Measurements from ENCODE around the gene LDLRAD4.

LDLRAD4 gene

GRCh38 chr18:13577781-13578180 is 359.2 kb downstream of the LDLRAD4 start:
- no peak for DNase-seq (ENCODE audit: low read depth)

DNA sequence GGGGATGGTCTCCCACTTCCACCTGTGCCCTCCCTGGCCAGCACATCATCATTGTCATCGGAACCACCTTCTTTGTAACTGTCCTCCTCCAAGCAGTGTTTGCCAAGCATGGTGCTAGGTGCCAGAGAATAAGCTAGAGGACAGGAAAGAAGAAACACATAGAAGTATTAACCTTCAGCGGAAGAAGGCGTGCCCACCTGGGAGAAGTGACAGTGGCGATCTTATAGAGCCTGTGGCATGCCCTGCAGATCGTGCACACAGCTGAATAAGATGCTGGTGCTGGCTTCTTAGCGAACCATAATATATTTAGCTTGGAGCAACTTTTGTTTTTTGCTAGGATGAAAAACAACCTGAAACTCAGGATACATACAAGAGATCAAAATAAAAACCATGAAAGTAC is 359.8 kb downstream of the LDLRAD4 start:
- DNase-seq (ENCODE audit: low read depth), result no peak

GRCh38 chr18:13579874-13580273 is 361.3 kb downstream of the LDLRAD4 start:
- no peak for DNase-seq (ENCODE audit: low read depth)

- no peak for DNase-seq (ENCODE audit: low read depth)
Measured at GRCh38 chr18:13580351-13580750, 361.8 kb downstream of the LDLRAD4 start.

DNA sequence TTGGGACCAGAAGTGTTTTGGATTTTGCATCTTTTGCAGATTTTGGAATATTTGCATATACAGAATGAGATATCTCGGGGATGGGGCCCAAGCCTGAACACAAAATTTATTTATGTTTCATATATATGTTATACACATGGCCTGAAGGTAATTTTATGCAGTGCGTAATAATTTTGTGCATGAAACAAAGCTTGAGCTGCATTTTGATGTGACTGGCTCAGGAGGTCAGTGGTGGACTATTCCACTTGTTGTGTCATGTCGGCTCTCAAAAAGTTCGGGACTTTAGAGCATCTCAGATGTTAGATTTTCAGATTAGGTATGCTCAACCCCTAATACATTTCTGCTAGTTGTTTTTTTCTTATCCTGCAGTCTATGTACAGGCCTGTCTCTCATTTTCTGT is 362.4 kb downstream of the LDLRAD4 start:
- DNase-seq (ENCODE audit: low read depth), result no peak

- DNase-seq (ENCODE audit: low read depth), result no peak
Measured at GRCh38 chr18:13581496-13582177, 363.1 kb downstream of the LDLRAD4 start.

- no peak for DNase-seq (ENCODE audit: low read depth)
Measured at GRCh38 chr18:13582178-13582670, 363.7 kb downstream of the LDLRAD4 start.

DNA sequence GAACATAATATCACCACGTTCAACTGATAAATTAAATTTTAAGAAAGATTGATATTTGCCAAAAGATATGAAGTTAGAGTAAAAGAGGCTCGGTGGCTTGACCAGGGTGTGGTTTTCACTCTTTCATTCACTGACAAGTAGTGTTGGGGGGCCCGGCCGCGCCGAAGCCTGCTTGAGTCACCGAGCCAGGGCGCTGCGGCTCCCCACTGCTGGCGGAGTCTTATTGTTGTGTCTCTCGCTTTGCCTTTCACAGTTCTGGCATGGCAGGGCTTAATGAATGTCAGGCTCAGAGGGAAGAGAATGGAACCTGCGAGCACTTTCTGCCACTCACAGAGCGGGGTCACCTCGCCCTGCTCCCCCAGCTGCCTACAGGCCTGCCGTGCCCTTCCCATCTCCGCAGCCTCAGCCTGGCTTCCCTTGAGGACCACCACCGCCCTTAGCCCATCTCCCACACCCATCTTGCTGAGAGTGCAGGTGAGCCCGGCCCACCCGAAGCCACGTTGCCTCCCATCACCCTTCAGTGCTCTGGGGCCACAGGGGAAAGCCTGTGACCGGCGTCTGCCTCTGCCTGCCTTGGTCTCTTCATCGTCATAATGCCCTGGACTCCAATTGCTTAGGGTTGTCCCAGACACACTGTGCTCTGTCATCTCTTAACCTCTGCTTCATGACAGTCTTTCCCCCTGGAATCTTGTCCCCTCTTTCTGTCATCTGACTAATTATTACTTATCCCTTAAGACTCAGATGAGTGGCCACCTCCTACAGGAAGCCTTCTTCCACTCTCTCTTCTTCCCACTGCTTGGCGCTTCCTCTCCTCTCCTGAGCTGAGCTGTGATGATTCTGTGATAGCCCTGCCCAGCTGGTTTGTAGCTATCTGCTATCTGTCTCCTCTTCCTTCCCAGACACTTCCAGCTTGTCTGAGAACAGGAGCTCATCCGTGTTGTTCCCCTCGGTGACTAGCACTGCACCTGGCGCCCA is 365.3 kb downstream of the LDLRAD4 start:
- no peak for DNase-seq (ENCODE audit: low read depth)

- DNase-seq (ENCODE audit: low read depth), result no peak
Measured at GRCh38 chr18:13584825-13585224, 366.3 kb downstream of the LDLRAD4 start.

- no peak for DNase-seq (ENCODE audit: low read depth)
Measured at GRCh38 chr18:13585379-13586153, 367.0 kb downstream of the LDLRAD4 start.

GRCh38 chr18:13587001-13587400 is 368.4 kb downstream of the LDLRAD4 start:
- no peak for DNase-seq (ENCODE audit: low read depth)

DNA sequence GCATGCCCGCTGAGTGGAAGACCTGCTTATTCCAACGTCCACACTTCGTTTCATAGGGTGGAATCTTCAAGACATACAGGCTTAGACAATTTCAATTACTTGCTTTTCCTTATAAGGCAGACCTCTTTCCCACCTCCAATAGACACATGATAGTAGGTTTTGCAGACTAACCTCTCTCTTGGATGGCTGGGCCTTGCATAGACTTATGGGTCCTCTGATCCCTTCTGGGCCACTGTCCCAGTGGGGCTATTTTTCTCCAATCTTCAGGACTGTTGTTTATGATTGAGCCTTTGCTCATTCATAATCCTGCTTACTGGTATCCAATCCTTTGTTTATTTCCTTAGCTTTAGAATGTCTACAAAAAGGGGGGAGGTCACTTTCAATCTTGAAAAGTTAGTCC is 368.9 kb downstream of the LDLRAD4 start:
- no peak for DNase-seq (ENCODE audit: low read depth)

- DNase-seq (ENCODE audit: low read depth), result no peak
Measured at GRCh38 chr18:13587937-13588336, 369.4 kb downstream of the LDLRAD4 start.

DNA sequence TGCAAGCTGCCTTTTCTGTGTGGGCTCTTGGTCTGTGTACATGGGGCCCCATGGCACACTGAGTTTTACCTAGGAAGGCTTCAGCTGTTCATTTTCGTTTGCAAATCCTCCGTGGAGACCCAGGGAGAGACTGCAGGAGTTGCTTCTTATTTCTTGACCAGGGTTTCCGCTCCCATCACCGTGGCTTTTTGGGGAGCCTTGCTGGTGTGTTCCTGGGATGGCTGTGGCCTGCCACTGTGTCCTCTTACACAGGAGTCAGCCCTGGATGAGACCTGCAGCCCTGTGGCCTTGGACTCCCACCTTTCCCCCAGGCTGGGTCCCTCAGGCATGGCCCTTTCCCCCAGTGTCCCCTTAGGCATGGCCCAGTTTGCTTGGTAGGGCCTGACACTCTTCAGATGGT is 370.8 kb downstream of the LDLRAD4 start:
- DNase-seq (ENCODE audit: low read depth), result no peak

DNA sequence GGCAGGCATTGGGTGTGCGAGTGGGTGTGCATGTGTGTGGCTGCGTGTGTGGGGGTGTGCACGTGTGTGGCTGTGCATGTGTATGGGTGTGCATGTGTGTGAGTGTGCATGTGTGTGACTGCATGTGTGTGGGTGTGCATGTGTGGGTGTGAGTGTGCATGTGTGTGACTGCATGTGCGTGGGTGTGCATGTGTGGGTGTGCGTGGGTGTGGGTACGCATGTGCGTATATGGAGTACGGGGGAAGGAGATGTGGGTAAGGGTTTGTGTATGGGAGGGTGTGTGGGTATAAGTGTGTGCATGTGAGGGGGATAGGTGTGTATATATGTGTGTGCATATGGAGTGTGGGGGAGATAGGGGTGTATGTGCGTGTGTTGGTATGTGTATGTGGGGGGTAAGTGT is 371.4 kb downstream of the LDLRAD4 start:
- DNase-seq (ENCODE audit: low read depth), result no peak

- no peak for DNase-seq (ENCODE audit: low read depth)
Measured at GRCh38 chr18:13592246-13592645, 373.7 kb downstream of the LDLRAD4 start.

- no peak for DNase-seq (ENCODE audit: low read depth)
Measured at GRCh38 chr18:13594551-13594950, 376.0 kb downstream of the LDLRAD4 start.

DNA sequence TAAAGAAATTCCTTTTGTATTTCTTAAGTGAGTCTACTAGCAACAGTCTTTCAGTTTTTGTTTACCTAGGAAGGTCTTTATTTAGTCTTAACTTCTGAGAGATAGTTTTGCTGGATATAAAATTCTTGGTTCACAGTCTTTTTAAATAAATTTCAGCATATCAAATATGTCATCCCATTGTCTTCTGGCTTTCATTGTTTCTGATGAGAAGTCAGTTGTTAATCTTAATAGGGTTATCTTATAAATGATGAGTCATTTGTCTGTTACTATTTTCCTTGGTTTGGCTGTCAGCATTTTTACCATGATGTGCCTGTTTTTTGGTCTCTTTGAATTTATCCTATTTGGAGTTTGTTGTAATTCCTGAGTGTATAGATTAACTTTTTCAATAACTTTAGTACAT is 378.5 kb downstream of the LDLRAD4 start:
- no peak for DNase-seq (ENCODE audit: low read depth)

DNA sequence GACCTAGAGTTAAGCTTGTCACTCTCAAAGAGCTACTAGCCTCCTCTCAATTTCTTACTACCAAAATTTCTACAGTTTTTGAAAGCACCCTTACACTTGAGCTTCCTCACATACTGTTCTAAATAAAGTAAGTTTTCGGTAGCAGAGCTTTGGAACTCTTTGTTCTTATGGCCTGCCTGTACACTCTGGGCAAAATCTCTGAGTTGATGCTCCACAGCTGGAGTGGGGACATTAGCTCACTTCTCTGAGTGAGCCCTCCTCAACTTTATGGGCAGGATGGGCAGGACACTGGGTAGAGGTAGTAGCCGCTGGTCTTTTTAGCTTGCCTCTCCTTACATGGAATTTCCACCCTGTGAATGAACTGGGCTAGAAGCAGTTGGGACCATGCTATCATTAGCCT is 380.0 kb downstream of the LDLRAD4 start:
- DNase-seq (ENCODE audit: low read depth), result no peak

DNA sequence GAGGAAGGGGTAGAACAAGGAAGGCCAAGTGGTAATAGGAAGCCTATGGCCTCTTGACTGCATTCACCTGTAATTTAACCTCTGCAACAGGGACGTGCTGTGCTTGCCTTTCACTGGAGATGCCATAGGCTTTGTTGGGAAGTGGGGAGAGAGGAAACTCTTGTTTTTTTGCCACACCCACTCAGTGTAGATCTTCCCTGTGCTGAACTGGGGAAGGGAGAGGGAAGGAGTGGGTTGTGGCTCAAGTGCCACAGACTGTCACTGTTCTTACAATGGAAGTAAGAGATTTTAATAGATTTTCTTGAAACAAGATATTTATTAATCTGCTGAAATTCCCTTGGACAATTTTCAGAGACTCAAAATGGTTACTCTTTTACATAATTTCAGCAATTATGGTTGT is 380.5 kb downstream of the LDLRAD4 start:
- DNase-seq (ENCODE audit: low read depth), result no peak

DNA sequence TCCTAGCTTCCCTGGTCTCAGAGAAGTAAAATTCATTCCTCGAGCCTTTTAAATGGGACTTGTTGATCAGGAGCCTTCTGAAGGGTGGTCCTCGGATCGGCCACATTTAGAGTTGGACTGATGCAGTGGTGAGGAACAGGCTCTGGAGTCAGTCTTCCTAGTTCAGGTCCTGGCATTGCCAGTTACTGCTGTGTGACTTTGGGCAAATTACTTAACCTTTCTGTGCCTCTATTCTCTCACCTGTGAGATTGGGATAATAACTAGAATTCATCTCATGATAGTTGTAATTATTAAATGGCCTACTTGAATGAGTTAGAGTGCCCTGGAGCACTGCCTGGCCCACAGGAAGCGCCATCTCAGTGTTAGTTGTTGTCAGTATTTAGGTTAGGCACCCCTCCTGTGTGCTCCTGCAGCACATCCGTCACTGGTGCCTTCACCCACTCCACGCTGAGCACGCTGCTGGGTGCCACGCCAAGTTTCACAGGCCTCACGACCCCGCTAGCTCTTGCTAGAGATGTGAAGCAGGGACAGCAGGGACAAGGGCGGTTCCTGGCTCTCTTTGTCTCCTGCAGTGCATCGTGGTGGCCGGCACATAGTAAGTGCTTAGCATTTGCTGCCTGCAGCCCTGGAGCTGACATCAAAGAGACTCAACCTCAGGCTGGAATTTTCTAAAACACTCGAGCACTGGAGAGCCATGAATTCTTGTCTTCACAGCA is 384.9 kb downstream of the LDLRAD4 start:
- DNase-seq (ENCODE audit: low read depth), result no peak

DNA sequence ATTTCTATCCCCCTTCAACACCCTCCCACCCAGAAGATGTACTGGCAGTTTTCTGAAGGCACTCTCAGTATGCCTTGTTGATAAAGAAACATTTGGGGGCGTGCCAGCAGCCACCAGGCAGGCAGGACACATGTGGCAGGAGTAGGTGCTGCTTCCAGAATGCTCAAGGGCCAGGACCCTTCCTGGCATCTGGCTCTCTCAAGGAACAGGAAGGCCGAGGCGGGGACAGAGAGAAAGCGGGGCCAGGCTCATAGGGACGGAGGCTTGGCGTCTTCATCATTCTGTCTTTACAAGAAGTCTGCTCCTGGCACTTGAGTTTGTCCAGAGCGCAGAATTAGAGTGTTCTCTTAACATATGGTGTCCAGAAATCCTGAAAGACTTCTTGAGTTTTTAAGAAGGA is 386.2 kb downstream of the LDLRAD4 start:
- DNase-seq (ENCODE audit: low read depth), result no peak
